ENCODE results near the gene SLC22A23.

- TF ChIP-seq CTCF (conservative IDR thresholded peaks at IDR 0.05 in 1 of 2, IDR thresholded peaks at IDR 0.05 in 1 of 2; ENCODE audit: extremely low read depth in 1 of 2, insufficient read depth in 1 of 2, low read depth in 1 of 2, low read length in 2 of 2): no peak
- no peak for TF ChIP-seq EZH2 (IDR thresholded peaks at IDR 0.05; ENCODE audit: borderline replicate concordance, low read length)
Observed at GRCh38 chr6:3484946-3485345, 28.1 kb upstream of the SLC22A23 start.

Measured in mammary epithelial cell (primary cell).